Measurements from ENCODE around the gene NFYC.

The NFYC gene

GRCh38 chr1:40668769-40669525, 22.6 kb upstream of the NFYC start:
- Histone ChIP-seq H3K27ac (ENCODE audit: low read length) (no peak overlapping the region), H3K4me1 (ENCODE audit: control insufficient read depth, low read depth, low read length) (peaks cover 7% of the 10 kb centered on the region), H3K36me3 (ENCODE audit: control insufficient read depth, low read depth, low read length) (no peaks in the 10 kb centered on the region), H3K9ac (ENCODE audit: low read length) (no peak overlapping the region), H3K4me3 (ENCODE audit: low read length) (peak overlapping the region; percentile 32), H3K9me3 (ENCODE audit: control insufficient read depth, low read depth, low read length) (no peaks in the 10 kb centered on the region), H3K27me3 (ENCODE audit: control insufficient read depth, insufficient read depth, low read length) (no peaks in the 10 kb centered on the region)

DNA sequence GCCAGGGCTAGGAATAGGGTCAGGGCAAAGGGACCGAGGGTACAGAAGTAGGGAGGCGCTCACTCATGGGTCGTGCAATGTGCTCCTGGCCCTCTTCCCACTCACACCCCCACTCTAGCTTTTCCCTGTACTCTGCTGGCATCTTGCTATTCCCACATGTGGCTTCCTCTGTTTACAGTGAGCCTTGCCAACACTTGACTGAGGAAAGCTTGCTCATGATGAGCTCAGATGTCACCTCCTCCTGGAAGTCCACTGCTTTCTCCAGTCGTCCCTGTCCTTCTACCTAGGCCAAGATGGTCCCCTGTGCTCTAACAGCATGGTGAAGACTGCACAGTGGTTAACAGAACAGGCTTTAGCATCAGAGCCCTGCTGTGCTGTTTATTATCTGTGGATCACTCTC, 18.1 kb upstream of the NFYC start:
- no peak overlapping the region for H3K9ac ChIP-seq (ENCODE audit: low read length)
- H3K36me3 ChIP-seq (ENCODE audit: control insufficient read depth, low read depth, low read length) = no peaks in the 10 kb centered on the region
- no peaks in the 10 kb centered on the region for H3K4me1 ChIP-seq (ENCODE audit: control insufficient read depth, low read depth, low read length)
- H3K9me3 ChIP-seq (ENCODE audit: control insufficient read depth, low read depth, low read length) = no peaks in the 10 kb centered on the region
- no peaks in the 10 kb centered on the region for H3K27me3 ChIP-seq (ENCODE audit: control insufficient read depth, insufficient read depth, low read length)
- H3K27ac ChIP-seq (ENCODE audit: low read length) = no peak overlapping the region
- H3K4me3 ChIP-seq (ENCODE audit: low read length) = no peak overlapping the region

- Histone ChIP-seq H3K27me3 (ENCODE audit: control insufficient read depth, insufficient read depth, low read length) (no peaks in the 10 kb centered on the region), H3K4me3 (ENCODE audit: low read length) (no peak overlapping the region), H3K27ac (ENCODE audit: low read length) (no peak overlapping the region), H3K9ac (ENCODE audit: low read length) (no peak overlapping the region), H3K4me1 (ENCODE audit: control insufficient read depth, low read depth, low read length) (no peaks in the 10 kb centered on the region), H3K36me3 (ENCODE audit: control insufficient read depth, low read depth, low read length) (no peaks in the 10 kb centered on the region), H3K9me3 (ENCODE audit: control insufficient read depth, low read depth, low read length) (no peaks in the 10 kb centered on the region)
Measured at GRCh38 chr1:40676501-40676900, 15.0 kb upstream of the NFYC start.

GRCh38 chr1:40679165-40679953, 12.1 kb upstream of the NFYC start:
- H3K4me3 ChIP-seq (ENCODE audit: low read length) = no peak overlapping the region

GRCh38 chr1:40684669-40685068, 6.8 kb upstream of the NFYC start:
- Histone ChIP-seq H3K4me3 (ENCODE audit: low read length) (no peak overlapping the region), H3K9me3 (ENCODE audit: control insufficient read depth, low read depth, low read length) (no peaks in the 10 kb centered on the region), H3K4me1 (ENCODE audit: control insufficient read depth, low read depth, low read length) (no peaks in the 10 kb centered on the region), H3K27me3 (ENCODE audit: control insufficient read depth, insufficient read depth, low read length) (no peaks in the 10 kb centered on the region), H3K27ac (ENCODE audit: low read length) (no peak overlapping the region), H3K9ac (ENCODE audit: low read length) (no peak overlapping the region), H3K36me3 (ENCODE audit: control insufficient read depth, low read depth, low read length) (peaks cover 13% of the 10 kb centered on the region)

More at GRCh38 chr1:40679165-40679953, 12.1 kb upstream of the NFYC start:
- Histone ChIP-seq H3K36me3 (ENCODE audit: control insufficient read depth, low read depth, low read length) (no peaks in the 10 kb centered on the region), H3K27ac (ENCODE audit: low read length) (no peak overlapping the region), H3K4me1 (ENCODE audit: control insufficient read depth, low read depth, low read length) (no peaks in the 10 kb centered on the region), H3K9me3 (ENCODE audit: control insufficient read depth, low read depth, low read length) (no peaks in the 10 kb centered on the region), H3K27me3 (ENCODE audit: control insufficient read depth, insufficient read depth, low read length) (no peaks in the 10 kb centered on the region), H3K9ac (ENCODE audit: low read length) (no peak overlapping the region)

GRCh38 chr1:40687059-40687458, 4.4 kb upstream of the NFYC start:
- peaks cover 7% of the 10 kb centered on the region for H3K4me1 ChIP-seq (ENCODE audit: control insufficient read depth, low read depth, low read length)
- no peak overlapping the region for H3K27ac ChIP-seq (ENCODE audit: low read length)
- no peak overlapping the region for H3K9ac ChIP-seq (ENCODE audit: low read length)
- no peaks in the 10 kb centered on the region for H3K27me3 ChIP-seq (ENCODE audit: control insufficient read depth, insufficient read depth, low read length)
- H3K36me3 ChIP-seq (ENCODE audit: control insufficient read depth, low read depth, low read length) = peaks cover 13% of the 10 kb centered on the region
- no peak overlapping the region for H3K4me3 ChIP-seq (ENCODE audit: low read length)
- no peaks in the 10 kb centered on the region for H3K9me3 ChIP-seq (ENCODE audit: control insufficient read depth, low read depth, low read length)

DNA sequence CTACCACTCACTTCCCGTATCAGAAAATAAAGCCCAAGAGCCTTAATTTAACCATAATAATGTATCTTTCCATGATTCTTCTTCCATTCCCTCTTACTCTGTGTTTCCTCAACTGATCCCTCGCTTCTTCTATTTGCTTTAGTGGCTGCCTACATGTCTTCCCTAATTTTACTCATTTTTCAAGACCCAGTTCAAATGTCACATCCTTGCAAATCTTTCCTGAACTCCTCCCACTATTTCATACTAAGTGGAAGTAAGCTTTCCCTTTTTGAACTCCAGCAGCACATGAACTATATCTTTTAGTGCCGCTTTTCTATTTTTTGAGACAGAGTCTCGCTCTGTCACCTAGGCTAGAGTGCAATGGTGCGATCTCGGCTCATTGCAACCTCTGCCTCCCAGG, 3.8 kb upstream of the NFYC start:
- Histone ChIP-seq H3K9me3 (ENCODE audit: control insufficient read depth, low read depth, low read length) (no peaks in the 10 kb centered on the region), H3K4me1 (ENCODE audit: control insufficient read depth, low read depth, low read length) (peaks cover 8% of the 10 kb centered on the region), H3K36me3 (ENCODE audit: control insufficient read depth, low read depth, low read length) (peaks cover 13% of the 10 kb centered on the region), H3K27me3 (ENCODE audit: control insufficient read depth, insufficient read depth, low read length) (no peaks in the 10 kb centered on the region), H3K27ac (ENCODE audit: low read length) (no peak overlapping the region), H3K9ac (ENCODE audit: low read length) (no peak overlapping the region), H3K4me3 (ENCODE audit: low read length) (no peak overlapping the region)

DNA sequence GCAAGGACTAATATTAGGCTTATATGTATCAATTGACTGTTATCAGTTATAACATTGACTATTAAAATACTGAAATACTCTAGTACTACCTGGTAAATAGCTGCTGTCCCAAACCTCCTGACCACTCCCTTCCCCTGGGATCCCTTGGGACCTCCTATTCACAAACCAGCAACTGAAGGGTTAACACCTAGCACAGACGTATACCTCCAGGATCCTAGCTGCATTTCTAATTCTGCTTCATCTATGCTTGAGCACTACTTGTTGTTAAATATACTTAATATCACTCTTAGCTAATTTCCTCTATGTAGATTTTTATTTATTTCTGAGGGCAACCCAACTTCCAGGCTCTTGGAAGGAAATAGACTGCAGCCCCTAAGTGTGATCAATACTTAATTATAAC, 1.8 kb upstream of the NFYC start:
- no peaks in the 10 kb centered on the region for H3K9me3 ChIP-seq (ENCODE audit: control insufficient read depth, low read depth, low read length)
- H3K27ac ChIP-seq (ENCODE audit: low read length) = no peak overlapping the region
- no peaks in the 10 kb centered on the region for H3K27me3 ChIP-seq (ENCODE audit: control insufficient read depth, insufficient read depth, low read length)
- peak overlapping the region; percentile 65 for H3K4me3 ChIP-seq (ENCODE audit: low read length)
- peaks cover 13% of the 10 kb centered on the region for H3K36me3 ChIP-seq (ENCODE audit: control insufficient read depth, low read depth, low read length)
- H3K4me1 ChIP-seq (ENCODE audit: control insufficient read depth, low read depth, low read length) = peaks cover 12% of the 10 kb centered on the region
- H3K9ac ChIP-seq (ENCODE audit: low read length) = no peak overlapping the region

- Histone ChIP-seq H3K4me3 (ENCODE audit: low read length) (peak overlapping the region; percentile 65), H3K27ac (ENCODE audit: low read length) (peak overlapping the region; percentile 26), H3K4me1 (ENCODE audit: control insufficient read depth, low read depth, low read length) (peaks cover 14% of the 10 kb centered on the region), H3K27me3 (ENCODE audit: control insufficient read depth, insufficient read depth, low read length) (no peaks in the 10 kb centered on the region), H3K9me3 (ENCODE audit: control insufficient read depth, low read depth, low read length) (no peaks in the 10 kb centered on the region), H3K9ac (ENCODE audit: low read length) (peak overlapping the region; percentile 98), H3K36me3 (ENCODE audit: control insufficient read depth, low read depth, low read length) (peaks cover 12% of the 10 kb centered on the region)
Measured at GRCh38 chr1:40690771-40691537, 550 bp upstream of the NFYC start.

- H3K36me3 ChIP-seq (ENCODE audit: control insufficient read depth, low read depth, low read length) = no peaks in the 10 kb centered on the region
Measured at GRCh38 chr1:40692429-40692895, 958 bp downstream of the NFYC start.

DNA sequence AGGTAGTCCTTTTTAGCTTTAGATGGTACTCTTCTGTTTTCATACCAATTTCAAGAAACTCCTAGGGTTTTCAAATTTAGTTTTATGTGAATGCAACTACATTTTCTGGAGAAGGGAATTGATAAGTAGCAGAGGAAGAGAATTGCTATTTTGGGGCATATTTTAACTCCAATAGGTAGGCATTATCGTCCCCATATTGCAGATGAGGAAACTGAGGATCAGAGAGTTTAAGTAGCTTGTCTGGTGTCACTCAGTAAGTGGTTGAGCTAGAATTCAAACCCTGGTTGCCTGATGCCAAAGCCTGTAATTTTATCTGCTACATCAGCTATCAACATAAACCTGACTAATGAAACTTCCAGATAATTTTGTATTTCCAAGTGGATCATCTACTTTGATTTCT, 1.9 kb downstream of the NFYC start:
- Histone ChIP-seq H3K27ac (ENCODE audit: low read length) (no peak overlapping the region), H3K27me3 (ENCODE audit: control insufficient read depth, insufficient read depth, low read length) (no peaks in the 10 kb centered on the region), H3K4me1 (ENCODE audit: control insufficient read depth, low read depth, low read length) (peaks cover 22% of the 10 kb centered on the region), H3K36me3 (ENCODE audit: control insufficient read depth, low read depth, low read length) (no peaks in the 10 kb centered on the region), H3K4me3 (ENCODE audit: low read length) (no peak overlapping the region), H3K9me3 (ENCODE audit: control insufficient read depth, low read depth, low read length) (no peaks in the 10 kb centered on the region), H3K9ac (ENCODE audit: low read length) (no peak overlapping the region)

More at GRCh38 chr1:40692429-40692895, 958 bp downstream of the NFYC start:
- Histone ChIP-seq H3K4me3 (ENCODE audit: low read length) (peak overlapping the region; percentile 65), H3K4me1 (ENCODE audit: control insufficient read depth, low read depth, low read length) (peaks cover 22% of the 10 kb centered on the region), H3K9ac (ENCODE audit: low read length) (peak overlapping the region; percentile 98), H3K27me3 (ENCODE audit: control insufficient read depth, insufficient read depth, low read length) (no peaks in the 10 kb centered on the region), H3K27ac (ENCODE audit: low read length) (peak overlapping the region; percentile 74), H3K9me3 (ENCODE audit: control insufficient read depth, low read depth, low read length) (no peaks in the 10 kb centered on the region)
